Activated CD4-positive, CD25-positive, alpha-beta regulatory T cell treated with anti-CD3 and anti-CD28 coated beads, Interleukin-2, amount 50 U/mL, for 72 hours (primary cell): Measurements from ENCODE around the gene DPH1.

ENCODE experiments used
- DNase-seq: peaks from one replicate; pipeline ENCODE4 v3.0.0; 2021

DPH1 gene

DNA sequence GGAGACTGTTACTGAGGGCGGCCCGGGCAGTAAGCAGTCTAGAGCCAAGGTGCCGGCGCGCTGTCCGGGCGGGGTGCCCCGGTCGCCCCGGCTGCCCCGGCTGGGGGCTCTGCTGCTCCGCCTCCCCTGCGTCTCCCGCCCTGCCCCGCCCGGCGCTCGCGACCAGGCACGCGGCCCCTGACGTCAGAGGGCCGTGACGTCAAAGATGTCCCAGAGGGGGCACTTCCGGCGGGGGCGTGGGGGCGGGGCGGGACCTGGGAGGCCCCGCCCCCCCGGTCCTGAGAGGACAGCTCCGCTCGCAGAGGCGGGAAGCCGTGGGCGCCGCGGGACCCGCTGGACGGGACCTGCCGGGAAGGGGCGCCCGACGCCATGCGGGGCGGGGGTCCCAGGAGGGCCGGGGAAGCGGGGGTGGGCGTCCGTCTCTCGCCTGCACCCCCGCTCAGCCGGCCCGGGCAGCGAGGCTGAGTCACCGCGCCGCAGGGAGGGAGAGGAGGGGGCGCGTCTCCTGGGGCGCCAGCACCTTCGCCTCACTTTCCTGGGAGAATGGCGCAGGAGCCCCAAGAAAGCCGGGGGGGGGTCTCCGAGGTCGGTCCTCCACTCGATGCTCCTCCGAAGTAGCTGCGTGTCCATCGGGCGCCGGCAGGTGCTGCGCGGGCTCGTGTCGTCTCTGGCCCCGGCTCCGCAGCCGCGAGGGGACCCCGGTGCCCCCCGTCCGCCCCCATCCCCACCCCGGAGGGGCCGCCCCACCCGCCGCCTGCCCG lies 20.5 kb downstream of the DPH1 start:
- peak; percentile 63 for DNase-seq

GRCh38 chr17:2051061-2051932 lies 21.3 kb downstream of the DPH1 start:
- peak; percentile 44 for DNase-seq

DNA sequence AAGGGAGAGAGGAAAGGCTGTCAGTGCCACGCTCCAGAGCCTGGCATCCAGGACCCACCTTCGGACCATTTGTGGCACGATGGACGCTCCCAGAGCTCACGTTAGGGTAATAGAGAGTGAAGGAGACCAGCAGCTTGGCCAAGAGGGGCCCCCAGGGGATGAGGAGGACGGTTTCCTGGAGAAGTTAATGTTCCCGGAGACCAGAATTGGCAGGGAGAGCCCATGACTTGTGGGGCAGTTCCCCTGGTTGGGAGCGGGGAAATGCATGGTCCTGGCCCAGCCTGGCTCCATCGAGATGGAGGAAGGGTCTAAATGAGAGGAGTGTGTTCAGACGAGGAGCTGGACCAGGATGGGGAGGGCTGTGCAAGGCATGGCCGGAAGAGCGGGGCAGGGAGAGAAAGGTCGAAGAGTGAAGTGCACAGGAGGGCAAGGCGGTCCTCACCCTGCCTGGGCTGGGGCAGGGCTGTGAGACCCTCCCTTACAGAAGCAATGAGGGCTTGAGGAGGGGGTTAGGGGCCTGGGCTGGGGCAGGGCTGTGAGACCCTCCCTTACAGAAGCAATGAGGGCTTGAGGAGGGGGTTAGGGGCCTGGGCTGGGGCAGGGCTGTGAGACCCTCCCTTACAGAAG lies 22.1 kb downstream of the DPH1 start:
- no peak for DNase-seq

- peak; percentile 74 for DNase-seq
These were observed 23.7 kb downstream of the DPH1 start for GRCh38 chr17:2053380-2054261.

- peak; percentile 41 for DNase-seq
These were observed 24.2 kb downstream of the DPH1 start for GRCh38 chr17:2054262-2054511.

DNA sequence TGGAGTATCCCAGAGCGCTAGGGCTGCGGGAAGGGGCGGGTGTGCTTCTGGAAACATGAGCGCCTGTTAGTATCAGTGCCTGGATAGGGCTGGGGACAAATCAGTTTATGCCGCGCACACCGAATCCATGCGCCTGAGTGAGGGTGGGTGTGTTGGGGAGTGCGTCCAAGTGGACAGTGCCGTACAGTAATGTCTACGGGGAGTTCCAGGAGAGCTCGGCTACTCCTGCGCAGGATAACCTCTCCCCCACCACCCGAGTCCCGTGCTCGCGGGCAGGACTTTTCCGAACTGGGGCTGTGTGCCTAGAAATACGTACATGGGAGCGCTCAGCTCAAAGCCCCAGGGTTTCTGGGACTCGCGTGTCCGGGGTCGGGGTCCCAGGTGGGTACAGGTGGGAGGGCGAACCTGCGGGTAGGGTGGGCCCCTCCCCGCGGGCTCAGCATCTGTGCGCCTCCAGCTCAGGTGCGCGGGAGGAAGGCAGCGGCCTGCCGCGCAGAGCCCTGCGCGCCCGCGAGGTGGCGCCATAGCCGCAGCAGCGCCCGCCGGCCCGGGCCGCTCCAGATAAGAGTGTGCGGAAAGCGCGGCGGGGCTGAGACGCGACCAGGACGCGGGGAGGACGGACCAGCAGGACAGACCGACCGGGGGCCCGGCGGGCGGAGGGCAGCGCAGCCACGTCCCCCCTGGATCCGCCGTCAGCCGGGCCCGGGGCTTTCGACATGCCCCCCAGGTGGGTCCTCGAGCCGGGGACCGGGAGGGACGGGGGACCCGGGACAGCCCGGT lies 24.7 kb downstream of the DPH1 start, which contains the start of gene HIC1:
Gene HIC1, plus strand, starts transcription at position 592 of the 780 bp plus-strand sequence. CDS start 1,588 bp downstream, outside the sequence.
- peak; percentile 87 for DNase-seq

GRCh38 chr17:2055292-2056205 lies 25.6 kb downstream of the DPH1 start:
- peak; percentile 59 for DNase-seq

DNA sequence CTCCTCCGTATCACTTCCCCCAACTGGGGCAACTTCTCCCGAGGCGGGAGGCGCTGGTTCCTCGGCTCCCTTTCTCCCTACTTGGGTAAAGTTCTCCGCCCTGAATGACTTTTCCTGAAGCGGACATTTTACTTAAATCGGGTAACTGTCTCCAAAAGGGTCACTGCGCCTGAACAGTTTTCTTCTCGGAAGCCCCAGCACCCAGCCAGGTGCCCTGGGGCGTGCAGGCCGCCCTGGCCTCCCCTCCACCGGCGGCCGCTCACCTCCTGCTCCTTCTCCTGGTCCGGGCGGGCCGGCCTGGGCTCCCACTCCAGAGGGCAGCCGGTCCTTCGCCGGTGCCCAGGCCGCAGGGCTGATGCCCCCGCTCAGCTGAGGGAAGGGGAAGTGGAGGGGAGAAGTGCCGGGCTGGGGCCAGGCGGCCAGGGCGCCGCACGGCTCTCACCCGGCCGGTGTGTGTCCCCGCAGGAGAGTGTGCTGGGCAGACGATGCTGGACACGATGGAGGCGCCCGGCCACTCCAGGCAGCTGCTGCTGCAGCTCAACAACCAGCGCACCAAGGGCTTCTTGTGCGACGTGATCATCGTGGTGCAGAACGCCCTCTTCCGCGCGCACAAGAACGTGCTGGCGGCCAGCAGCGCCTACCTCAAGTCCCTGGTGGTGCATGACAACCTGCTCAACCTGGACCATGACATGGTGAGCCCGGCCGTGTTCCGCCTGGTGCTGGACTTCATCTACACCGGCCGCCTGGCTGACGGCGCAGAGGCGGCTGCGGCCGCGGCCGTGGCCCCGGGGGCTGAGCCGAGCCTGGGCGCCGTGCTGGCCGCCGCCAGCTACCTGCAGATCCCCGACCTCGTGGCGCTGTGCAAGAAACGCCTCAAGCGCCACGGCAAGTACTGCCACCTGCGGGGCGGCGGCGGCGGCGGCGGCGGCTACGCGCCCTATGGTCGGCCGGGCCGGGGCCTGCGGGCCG lies 26.5 kb downstream of the DPH1 start:
- peak; percentile 53 for DNase-seq

GRCh38 chr17:2057175-2057759 lies 27.3 kb downstream of the DPH1 start:
- DNase-seq, result no peak

DNA sequence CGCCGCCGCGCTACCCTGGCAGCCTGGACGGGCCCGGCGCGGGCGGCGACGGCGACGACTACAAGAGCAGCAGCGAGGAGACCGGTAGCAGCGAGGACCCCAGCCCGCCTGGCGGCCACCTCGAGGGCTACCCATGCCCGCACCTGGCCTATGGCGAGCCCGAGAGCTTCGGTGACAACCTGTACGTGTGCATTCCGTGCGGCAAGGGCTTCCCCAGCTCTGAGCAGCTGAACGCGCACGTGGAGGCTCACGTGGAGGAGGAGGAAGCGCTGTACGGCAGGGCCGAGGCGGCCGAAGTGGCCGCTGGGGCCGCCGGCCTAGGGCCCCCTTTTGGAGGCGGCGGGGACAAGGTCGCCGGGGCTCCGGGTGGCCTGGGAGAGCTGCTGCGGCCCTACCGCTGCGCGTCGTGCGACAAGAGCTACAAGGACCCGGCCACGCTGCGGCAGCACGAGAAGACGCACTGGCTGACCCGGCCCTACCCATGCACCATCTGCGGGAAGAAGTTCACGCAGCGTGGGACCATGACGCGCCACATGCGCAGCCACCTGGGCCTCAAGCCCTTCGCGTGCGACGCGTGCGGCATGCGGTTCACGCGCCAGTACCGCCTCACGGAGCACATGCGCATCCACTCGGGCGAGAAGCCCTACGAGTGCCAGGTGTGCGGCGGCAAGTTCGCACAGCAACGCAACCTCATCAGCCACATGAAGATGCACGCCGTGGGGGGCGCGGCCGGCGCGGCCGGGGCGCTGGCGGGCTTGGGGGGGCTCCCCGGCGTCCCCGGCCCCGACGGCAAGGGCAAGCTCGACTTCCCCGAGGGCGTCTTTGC lies 28.0 kb downstream of the DPH1 start:
- DNase-seq, result no peak

GRCh38 chr17:2058586-2059546 lies 28.9 kb downstream of the DPH1 start:
- peak; percentile 69 for DNase-seq

DNA sequence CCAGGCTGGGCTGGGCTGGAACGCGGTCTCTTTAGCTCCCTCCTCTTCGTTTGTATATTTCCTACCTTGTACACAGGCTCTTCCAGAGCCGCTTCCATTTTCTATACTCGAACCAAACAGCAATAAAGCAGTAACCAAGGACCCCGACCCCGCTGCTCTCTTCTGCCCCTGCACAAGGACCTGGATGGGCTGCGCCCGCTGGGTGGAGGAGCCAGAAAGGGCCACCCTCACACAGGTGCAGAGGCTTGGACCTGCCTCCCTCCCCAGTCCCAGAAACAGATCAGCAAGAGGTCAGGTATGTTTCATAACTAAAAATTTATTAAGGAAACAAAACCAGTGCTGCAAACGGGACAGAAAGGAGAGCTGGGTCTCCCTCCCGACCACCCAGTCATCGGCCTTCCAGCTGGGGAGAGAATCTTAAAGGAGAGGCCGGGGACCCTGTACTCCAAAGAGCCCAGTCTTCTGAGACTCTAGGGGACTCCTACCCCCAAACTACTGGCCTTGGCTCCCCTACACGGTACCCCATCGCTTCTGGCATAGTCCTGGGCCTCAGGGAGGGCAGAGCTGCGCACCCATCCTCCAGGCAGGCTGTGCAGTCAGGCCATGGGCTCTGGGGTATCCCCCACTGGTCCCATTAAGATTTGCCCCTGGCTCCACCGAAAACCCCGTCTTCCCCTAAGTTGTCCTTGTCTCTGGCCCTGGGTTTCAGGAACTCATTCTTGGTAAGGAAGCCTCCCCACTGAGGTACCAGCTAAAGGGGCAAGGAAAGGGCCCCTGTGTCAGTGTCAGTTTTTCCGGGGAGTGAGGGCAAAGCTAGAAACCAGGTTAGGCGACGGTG lies 29.8 kb downstream of the DPH1 start:
- no peak for DNase-seq

DNA sequence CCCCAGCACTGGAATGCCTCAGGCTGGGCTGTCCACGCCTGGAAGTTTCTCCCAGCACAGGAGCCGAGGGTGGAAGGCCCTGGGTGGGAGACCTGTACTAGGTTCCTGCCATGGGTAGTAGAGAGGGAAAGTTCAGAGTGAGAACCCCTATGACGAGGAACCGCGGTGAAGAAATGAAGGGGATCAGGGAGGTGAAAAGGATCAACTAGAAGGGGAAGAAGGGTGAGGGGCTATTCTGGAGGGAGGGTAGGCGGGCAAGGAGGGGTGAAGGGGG lies 30.4 kb downstream of the DPH1 start:
- no peak for DNase-seq

GRCh38 chr17:2060681-2061440 lies 30.9 kb downstream of the DPH1 start:
- no peak for DNase-seq

DNA sequence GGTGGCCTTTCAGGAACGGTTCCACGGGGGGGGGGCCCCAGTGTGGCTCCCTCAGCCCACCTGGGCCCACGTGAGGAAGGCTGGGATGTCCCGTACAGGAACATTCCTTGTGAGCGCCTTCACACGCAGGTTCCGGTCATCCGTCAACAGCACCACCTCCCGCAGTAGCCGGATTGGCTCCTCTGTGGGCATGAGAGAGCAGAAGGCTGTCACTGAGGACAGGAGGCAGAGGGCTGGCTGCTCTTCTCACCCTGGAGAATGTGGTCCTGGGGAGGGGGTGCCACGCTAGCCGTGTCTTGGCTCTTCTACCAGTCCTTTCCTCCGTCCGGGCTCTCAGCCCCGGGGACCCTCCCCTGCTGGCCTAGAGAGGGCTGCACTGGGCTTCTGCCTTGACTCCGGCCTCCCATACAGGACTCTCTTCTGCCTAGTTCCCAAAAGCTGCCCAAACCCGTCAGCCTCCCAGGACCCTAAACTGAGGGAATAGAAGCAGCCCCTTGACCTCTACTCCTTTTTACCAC lies 31.5 kb downstream of the DPH1 start:
- DNase-seq, result no peak
